ENCODE measurements around the gene GIMD1.
"Not testable (repeated sequence)": the region's sequence is repeated elsewhere in the genome, so short reads cannot be mapped to it uniquely, and the experiment has no call there.

Gene GIMD1

DNA sequence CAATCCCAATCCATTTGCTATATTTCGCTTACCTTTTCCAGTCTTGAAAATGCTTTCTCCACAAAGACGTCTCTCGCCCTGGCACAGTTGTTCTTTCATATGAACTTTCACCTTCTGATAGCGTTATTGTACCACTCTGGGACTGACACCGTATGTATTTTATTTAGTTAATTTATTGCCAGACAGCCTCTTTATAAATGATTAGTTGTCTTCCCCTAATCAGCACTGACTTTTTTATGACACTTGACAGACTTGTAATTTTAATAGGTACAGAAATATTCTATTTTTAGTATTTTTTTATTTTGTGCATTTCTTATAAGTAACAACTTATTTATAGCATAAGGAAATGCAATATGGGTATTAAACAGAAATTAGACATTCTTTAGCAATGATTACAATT, at the start of gene GIMD1:
Gene GIMD1, minus strand, starts transcription at position 101 of the 400 bp plus-strand sequence. CDS start 1,343 bp downstream, outside the sequence.
- DNase-seq: no peak

DNA sequence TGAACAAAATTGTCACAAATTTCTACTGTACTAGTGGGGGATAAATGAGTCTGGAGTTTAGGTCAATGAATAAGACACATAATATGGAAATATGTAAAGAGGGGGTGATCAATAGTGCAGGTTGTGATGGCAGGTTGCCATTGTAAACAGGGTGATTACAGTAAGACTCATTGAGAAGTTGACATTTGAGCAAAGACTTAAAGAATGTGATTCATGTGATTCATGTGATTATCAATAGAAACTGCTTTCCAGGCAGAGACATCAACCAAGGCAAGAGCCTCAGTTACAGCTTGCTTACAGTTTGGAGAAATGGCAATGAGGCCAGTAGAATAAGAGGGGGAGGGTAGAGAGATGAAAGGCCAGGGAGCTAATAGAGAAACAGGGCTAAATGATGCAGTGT, 45.8 kb upstream of the GIMD1 start:
- no peak for DNase-seq

DNA sequence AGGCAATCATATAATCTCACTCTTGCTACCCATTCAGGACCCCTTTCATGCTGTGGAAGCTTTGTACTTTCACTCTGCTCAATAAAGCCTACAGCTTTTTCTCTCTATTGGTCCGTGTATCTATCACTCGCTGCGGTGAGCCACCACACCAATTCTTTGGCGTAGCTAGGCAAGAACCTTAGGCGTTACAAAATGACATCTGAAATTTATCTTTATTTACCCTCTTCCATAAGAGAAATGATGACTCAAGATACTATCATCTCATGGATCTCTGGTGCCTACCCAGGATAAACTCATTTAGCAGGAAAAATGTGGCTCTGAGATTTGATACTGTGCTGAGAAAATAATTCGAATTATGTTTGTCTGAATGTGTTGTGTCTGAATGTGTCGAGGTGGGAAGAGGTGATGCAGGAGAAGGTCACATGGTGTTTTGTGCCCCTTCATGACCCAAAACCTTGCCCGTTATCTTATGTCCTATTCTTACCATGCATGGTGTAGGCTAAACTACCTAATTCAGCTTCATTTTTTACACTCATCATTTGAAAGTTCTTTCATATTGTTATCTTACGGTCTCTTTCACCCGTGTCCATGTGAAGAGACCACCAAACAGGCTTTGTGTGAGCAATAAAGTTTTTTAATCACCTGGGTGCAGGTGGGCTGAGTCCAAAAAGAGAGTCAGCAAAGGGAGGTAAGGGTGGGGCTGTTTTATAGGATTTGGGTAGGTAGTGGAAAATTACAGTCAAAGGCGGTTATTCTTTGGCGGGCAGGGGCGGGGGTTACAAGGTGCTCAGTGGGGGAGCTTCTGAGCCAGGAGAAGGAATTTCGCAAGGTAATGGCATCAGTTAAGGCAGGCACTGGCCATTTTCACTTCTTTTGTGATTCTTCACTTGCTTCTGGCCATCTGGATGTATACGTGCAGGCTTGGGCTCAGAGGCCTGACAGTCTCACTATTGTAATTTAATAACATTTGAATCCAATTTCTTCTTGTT, 41.6 kb upstream of the GIMD1 start:
- DNase-seq: no peak

DNA sequence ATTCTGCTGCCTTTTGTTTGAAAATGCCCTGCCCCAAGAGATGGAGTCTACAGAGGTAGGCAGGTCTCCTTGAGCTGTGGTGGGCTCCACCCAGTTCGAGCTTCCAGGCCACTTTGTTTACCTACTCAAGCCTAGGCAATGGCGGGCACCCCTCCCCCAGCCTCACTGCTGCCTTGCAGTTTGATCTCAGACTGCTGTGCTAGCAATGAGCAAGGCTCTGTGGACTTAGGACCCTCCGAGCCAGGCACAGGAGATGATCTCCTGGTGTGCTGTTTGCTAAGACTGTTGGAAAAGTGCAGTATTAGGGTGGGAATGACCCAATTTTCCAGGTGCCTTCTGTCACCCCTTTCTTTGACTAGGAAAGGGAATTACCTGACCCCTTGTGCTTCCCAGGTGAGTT, 39.4 kb upstream of the GIMD1 start:
- DNase-seq: not testable (repeated sequence)

DNA sequence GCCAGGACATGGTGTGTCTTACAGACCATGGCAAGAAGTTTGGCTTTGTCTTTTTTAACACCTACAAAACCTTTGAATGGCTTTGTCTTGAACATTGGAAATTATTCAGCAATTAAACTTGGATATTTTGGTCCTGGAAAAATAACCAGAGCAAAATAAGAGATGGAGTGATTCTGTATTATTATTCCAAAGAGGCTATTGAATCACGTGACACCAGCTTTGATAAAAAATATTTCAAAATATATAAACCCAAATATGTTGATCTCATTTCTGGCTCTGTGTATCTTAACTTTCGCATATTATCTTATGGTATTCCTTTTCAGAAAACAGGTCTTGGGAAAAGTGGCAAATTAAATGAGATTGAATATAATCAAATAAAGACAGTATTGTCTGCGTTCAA, 32.6 kb upstream of the GIMD1 start:
- no peak for DNase-seq

DNA sequence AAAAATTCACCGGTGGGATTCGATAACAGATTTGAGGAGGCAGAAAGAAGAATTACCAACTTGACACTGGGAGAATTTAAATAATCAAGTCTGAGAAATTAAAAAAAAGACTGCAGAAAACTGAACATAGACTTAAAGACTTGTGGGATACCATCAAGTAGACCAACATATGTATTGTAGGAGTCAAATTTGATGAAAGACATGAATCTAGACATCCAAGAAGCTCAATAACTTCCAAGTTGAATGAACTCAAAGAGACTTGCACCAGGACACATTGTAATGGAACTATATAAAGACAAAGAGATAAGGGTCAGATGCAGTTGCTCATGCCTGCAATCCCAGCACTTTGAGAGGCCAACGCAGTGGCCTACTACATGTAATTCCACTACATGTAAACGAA, 30.3 kb upstream of the GIMD1 start:
- DNase-seq: not testable (repeated sequence)

DNA sequence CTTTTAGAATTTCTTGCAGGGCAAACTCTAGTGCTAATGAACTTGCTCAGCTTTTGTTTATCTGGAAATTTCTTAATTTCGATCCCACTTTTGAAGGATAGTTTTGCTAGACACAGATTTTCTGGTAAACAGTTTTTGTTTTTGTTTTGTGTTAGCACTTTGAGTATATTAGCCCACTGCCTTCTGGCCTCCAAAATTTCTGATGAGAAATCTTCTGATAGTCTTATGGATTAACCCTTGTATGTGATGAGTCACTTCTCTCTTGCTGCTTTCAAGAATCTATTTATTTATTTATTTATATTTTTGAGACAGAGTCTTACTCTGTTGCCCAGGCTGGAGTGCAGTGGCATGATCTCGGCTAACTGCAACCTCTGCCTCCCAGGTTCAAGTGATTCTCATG, 27.0 kb upstream of the GIMD1 start:
- DNase-seq: no peak

DNA sequence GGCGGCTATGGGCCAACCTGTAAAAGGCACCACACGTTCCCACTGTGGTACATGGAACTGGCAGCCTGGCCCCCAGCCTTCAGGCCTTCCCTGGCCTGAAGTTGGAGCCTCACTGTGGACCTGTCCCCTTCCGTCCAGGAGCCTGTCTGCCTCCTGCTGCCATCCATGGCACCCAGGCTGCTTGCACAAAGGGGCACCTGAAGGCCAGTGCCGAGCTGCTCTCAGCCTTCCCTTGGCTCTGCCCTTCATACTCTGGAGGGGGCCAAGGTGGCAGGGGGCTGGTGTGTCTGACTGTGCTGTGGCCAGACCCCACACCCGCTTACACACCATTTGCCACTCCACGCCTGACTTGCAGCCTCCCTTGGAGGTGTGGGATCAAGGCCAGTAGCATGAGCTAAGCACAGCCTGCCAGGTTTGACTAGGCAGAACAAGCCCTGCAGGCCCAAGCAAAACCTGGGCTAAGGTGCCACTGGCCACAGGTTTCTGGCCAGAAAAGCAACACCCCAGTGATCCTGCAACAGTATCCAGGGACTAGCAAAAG, 17.3 kb upstream of the GIMD1 start:
- no peak for DNase-seq

DNA sequence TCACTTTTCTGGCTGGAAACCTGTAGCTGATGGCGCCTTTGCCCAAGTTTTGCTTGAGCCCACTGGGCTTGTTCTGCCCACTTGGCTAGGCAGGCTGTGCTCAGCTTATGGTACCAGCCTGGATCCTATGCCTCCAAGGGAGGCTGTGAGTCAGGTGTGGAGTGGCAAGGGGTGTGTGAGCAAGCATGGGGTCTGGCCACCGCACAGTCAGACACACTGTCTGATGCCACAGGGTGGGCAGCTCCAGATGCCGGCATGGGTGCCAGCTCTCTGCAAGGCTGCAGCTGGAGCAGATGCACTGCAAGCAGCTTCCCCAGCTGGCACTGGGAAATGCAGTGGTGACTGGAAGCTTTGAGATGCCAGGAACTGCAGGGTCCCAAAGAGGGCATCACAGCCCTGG, 16.3 kb upstream of the GIMD1 start:
- DNase-seq: no peak

DNA sequence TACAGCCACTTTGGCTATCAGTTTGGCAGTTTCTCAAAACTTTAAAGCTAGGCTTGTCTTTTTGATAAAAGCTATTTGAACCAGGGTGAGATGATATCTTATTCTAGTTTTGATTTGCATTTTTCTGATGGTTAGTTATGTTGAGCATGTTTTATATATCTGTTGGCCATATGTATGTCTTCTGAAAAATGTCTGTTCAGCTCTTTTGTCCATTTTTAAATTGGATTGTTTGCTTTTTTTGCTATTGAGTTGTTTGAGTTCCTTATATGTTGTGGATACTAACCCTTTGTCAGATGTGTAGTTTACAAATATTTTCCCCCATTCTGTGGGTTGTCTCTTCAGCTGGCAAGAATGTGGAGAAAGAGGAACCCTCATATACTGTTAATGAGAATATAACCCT, 11.6 kb upstream of the GIMD1 start:
- DNase-seq: no peak

DNA sequence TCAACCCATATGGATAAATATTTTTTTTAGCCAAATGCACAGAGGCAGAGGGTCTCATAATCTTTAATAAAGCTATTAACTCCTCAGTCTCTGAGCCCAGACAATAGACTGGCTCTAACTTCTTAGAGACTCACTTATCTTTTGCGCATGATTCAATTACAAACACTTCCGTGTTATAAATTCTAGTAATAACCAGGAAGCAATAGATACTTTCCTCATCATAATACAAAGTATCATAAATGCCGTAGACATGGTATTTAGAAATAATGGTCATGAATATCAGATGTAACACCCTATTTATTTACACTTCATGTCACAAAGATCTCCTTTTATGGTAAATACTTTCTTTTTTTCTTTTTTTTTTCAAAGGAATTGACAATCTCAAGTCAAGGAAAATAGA, 4.4 kb upstream of the GIMD1 start:
- DNase-seq: no peak

DNA sequence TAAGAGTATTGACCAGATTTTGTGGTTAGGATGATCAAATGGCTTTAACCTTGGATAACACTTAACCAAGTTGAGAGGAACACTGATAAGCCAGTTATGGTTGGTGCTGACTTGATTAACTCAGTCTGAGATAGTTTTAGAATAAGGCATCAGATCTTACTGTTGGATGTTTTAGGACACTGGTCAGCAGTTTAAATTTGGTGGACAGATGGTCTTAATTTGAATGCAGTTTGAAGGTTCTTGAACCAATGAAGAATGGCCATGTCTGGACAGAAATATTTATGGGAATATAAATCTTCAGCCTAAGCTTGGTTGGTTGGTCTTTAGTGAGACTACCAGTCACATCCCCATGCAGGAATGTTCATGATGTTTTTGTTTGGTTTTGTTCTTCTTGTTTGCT, 2.6 kb upstream of the GIMD1 start:
- no peak for DNase-seq

DNA sequence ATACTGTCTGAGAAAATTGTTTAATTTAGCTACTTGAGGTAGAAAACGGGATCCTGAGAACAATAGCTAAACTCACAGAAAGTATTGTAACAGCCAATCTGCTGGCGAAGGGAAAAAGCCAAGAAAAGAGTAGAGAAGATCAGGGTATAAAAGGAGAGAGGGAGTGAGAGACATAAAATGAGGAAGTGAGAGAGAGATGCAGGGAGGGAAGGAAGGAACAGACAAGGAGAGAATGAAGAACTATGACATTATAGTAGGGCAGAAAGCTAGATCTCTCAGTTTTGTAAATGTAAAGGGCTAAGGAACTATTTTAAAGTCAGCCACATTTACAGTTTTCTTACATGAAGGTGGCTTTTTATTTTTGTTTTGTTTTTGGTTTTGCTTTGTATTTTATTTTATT, 1.6 kb upstream of the GIMD1 start:
- DNase-seq: no peak

DNA sequence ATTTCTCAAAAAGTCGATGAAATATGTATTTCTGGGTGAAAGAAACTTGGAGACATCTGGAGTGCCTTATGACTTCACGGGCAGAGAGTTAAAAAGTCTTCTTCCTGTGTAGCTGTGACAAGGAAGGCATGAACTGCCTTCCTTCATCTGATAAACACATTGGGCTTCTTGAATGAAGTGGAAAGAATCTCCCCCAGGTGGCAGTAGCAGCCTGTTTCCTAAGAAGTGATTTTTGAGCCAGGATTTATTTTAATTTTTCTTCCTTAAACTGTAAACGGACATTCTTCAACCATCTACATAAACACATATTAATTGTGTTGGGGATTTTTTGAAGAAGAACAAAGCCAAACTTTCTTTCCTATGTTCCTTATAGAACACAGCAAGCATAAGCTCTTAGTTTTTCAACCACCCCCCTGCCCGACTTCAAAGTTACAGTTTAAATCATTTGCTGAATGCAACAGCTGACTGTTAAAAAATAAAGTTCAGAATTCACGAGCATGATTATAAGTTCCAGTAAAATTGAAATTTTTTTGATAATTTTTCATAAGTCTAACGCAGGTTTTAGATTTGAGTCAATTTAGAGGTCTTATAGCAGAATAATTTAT, 980 bp upstream of the GIMD1 start:
- peak; percentile 83 for DNase-seq

DNA sequence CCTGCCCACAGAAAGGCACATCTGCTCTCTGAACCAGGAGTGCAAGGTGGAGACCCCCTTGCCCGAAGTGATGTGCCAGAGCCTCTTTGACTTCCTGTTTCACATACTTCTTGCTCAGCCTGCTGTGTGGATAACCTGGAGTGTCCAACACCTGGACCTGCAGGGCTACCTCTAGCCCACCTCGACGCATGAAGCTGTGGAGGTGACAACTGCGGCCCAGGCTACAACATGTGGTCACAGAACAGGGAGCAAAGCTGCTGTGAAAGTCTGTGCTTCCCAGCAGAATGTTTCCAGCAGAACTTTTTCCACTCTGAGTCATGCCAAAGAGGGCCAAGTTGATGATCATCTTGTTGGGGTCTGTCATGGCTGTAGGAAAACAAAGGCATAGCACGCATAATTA, 1.5 kb downstream of the GIMD1 start:
- DNase-seq: no peak

DNA sequence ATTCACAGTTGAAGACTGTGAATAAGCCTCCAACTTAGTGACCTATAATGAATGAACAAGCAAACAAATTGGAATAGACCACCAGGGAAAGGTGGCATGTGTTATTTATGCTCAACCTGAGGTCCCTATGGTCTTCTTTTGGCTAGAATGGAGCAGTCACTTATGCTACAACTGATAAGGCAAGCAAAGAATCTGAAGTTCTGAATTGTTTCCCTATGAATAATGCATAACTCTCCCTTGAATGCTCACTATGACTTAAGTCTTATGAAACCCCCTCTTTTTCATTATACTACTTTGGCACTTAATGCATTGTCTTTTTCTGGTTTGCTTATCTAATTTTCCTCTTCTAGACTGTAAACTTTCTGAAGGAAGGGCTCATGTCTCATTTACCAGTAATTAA, 2.6 kb downstream of the GIMD1 start:
- DNase-seq: no peak

DNA sequence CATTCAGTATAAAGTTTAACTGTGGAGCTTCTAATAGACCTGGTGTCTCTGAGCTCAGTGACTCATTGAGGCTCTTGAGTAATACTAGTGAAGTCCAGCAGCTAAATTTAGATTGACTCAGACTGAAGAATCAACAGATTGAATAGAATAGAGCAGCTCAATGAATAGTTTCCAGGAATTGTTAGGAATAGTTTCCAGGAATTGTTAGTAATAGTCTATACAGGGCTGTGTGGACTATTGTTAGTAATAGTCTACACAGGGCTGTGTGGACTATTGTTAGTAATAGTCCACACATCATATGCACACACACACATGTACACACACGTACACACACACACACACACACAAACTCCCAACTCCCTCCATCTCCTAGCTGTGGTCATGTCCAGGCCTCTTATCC, 3.0 kb downstream of the GIMD1 start:
- DNase-seq: no peak

DNA sequence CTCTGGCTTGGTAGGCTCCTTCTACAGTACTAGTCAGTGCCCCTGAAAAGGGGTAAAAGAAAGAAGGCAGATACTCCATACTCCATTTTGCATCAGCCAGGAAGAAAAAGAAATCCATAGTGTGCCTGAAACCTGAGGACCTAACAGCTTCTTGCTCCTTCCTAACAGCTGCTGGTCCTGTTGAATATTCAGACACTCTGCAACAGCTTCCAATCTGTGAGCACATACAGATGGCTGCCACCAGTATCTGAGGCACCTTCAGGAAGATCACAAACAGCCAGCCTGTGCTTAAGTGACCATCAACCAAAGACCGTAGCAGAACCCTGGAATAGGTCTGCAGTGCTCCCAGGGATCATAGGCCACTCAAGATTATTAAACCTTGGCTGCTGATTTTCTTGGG, 4.3 kb downstream of the GIMD1 start:
- no peak for DNase-seq

DNA sequence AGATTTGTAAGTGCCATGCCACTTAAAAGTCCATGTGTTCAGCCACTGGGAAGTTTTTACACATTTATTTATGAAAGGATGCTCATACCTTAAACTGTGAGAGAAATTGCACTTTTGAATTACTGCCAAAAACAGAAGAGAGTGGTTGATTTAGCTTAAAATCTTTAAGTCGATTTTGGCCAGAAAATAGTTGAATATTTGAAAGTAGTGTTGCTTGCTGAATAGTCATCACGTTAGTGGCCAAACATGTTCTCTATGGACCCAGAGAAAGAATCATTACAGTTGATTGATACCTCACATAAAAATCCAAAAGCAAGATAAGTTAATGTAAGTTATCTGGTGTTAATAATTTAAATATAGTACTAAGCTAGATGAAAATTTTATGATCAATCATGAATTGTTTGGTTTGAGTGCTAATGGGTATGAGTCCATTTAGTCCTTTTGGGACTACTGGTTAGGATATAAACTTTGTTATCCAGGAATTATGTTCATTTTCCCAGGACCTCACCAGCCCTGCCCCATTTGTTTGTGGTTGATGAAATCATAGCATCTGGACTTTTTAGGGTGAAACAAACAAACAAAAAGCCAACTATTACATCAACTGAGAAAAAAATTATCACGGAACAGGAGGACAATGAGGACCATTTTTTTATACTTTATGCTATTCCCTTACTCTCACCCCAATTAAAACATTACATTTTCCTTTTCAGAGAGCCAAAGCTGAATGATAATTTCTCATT, 6.3 kb downstream of the GIMD1 start:
- DNase-seq: no peak

DNA sequence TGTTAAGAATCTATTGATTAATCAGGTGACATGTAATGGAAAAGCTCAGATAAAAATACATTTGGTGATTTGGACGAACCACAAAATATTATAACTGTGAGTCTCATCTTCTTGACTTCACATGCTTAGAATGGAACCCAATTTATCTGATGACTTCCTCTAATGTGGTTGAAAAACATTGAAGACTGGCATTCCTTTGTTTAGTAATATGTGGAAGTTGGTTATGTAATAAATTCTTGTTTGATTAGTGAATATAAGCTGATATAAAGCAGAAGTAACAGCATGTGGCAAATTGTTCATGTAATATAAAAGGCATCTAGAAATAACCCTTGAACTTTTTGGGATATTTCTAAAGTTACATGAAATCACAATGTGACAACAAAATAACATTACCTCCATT, 9.7 kb downstream of the GIMD1 start:
- no peak for DNase-seq

DNA sequence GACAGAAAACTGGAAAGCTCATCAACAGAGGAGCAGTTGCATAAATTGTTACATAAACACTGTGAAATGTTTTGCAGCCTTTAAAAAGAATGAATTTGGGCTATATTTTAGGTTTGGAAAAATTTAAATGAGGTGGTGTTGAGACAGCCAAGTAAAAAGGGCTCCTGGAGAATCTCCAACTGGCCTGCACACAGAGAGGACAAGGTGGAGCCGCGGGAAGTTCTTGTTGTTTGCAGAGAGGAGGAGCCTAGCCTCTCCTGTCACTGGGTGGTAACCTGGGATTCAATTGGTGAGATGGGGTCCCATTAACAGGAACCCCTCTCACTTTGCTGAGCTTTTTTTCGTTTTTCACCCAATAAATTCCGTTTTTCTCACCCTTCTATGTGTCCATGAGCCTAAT, 13.4 kb downstream of the GIMD1 start:
- DNase-seq: no peak

DNA sequence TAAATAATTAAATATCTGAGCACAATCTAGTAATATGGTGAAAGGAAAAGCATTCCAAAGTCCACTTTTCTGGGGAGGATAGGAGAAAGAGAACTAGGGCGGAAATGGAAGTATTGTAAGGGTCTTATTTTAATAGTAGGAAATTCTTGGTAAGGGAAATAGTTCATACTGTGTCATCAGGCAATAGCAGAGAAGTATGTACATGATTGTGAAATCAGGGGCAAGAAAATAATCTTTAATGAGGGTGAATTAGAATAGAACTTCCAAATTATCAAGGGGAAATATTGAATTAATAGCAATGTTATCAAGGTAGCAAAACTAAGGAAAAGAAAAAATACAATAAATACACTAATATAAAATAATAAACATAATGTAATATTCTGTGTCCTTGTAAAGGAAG, 14.8 kb downstream of the GIMD1 start:
- no peak for DNase-seq

DNA sequence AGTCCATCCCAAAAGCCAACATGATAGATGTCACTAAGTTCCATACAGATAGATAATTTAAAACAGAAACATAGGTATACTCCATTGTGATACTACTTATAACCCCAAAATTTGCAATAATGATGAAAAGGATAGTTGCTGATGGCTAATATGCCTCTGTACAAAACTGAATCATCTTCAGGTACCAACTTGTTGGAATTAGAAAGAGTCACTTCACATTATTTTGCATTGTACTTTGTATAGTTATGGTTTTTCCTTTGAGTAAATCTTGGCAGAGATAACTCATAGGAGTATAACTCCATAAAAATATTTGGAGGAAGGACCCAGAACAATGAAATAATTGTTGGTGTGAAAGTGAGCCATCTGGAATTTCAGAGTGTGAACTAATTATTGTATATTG, 17.6 kb downstream of the GIMD1 start:
- no peak for DNase-seq

DNA sequence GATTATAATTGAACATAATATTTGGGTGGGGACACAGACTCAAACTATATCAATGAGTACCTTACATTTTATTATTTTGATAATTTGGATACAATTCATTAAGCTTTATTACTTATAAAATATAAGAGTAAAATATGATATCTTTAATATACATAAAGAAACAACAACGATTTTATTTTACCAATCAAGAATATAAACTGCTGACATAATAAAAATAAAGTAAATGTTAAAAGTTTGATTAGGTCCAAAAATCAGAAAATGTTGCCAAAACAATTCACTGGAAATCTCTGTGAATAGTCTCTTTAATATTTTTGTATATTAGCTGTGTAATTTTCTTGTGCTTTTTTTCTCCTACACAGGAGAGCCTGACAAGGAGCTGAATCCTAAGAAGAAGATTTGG, 21.4 kb downstream of the GIMD1 start:
- no peak for DNase-seq
